Fibroblast of mammary gland (primary cell): ENCODE data around the gene SH3RF3.

Experiments
- DNase-seq: peaks from one replicate; pipeline ENCODE4 v3.0.0-alpha.2; 2010; ENCODE audit warnings: low read depth
- H3K4me3 ChIP-seq: 2 replicates; pipeline ENCODE4 v1.5.1; 2011; ENCODE audit warnings: low read depth, mild to moderate bottlenecking, low read length, moderate library complexity; ENCODE audit not compliant: control insufficient read depth
- CTCF ChIP-seq: conservative IDR thresholded peaks from 2 replicates; pipeline ENCODE4 v1.5.1; 2011; ENCODE audit warnings: low read depth, low read length, inconsistent platforms; ENCODE audit not compliant: control insufficient read depth, insufficient read depth

Gene SH3RF3

DNA sequence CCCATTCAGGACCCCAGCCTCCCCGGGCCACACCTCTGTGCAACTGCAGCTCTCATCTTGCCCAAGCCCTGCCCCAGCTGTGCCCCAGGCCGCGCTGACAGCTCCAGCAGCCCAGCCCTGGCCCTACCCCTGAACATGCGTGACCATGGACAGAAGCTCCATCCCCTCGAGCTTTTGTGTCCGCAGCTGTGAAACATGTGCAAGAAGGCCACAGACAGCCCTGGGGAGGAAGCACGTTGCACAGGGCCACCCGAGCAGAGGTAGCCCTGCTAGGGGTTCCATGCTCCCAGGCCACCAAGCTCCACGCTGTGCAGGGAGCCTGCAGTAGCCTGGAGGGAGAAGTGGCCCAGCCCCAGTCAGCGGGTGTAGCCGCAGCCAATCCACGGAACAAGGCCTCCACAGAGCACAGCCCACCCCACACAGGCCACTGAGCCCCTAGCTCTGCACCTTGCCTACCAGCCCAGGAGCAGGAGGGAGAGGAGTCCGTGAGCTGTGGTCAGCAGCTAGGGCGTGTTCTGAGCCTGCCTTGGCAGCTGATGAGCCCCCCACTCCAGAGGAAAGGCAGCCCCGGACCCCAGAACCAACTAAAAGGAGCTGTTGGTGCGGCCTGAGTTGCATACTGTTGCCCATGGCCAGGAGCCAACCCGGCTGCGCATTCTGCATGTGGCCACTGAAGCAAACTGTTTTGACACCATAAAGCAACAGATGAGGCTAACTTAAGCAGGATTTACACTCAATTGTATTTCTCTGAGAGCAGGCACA is 300.7 kb downstream of the SH3RF3 start:
- no peak for TF ChIP-seq CTCF
- H3K4me3 ChIP-seq: no peak overlapping the region

GRCh38 chr2:109430329-109430636 is 301.3 kb downstream of the SH3RF3 start:
- TF ChIP-seq CTCF: no peak
- no peak overlapping the region for H3K4me3 ChIP-seq
- DNase-seq: no peak

More for the DNA sequence above, 300.7 kb downstream of the SH3RF3 start:
- DNase-seq: no peak

GRCh38 chr2:109432421-109432820 is 303.4 kb downstream of the SH3RF3 start:
- no peak overlapping the region for H3K4me3 ChIP-seq
- TF ChIP-seq CTCF: no peak
- DNase-seq: no peak

DNA sequence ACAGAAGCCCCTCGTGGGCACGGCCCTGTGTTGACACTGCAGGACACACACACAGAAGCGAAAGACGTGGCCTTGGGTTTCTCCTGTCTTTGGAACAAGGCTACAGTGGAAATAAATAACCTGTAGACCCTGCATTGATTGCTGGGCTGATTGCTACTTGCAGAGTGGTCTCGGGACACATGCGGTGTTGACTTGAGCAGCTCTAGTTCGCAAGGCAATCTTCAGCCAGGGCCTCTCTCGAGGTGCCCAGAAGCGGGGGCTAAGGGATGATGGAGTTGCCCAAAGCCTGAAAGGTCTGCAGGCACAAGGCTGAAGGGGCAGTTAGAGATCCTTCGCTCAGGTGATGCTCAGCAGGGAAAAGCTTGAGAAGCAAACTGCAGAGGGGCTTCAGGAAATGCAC is 304.5 kb downstream of the SH3RF3 start:
- no peak for DNase-seq
- H3K4me3 ChIP-seq: no peak overlapping the region
- TF ChIP-seq CTCF: no peak

DNA sequence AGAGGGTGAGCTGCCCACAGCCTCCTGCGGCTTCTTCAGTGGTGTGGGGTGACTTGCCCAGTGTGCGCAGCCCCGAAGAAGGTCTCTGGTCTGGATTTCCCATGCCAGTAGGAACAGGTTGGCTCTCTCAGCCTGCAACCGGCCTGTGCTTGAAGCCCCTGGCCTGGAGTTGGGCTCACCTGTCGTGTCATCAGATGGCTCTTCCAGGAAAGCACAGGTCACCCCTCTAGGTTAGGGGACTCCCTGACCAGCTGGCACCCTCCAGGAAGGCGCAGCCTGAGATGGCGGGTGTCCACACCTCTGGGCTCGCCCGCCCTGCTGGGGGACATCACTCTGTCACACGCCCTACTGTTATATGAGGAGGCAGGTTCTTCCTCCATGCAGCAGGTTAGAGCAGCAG is 304.9 kb downstream of the SH3RF3 start:
- no peak overlapping the region for H3K4me3 ChIP-seq
- no peak for DNase-seq
- no peak for TF ChIP-seq CTCF

- no peak for TF ChIP-seq CTCF
- no peak for DNase-seq
- H3K4me3 ChIP-seq: no peak overlapping the region
Observed at GRCh38 chr2:109434351-109434750, 305.3 kb downstream of the SH3RF3 start.
